K562 (cell line): ENCODE data around the gene SLC16A13. TPM values are rescaled to one million over a fixed set of nuclear protein-coding genes. Genes with fewer than 3 reads are reported as not detected.

Source experiments
- ARID2 ChIP-seq: fragments of 450-650 bp; IDR thresholded peaks from 2 replicates; pipeline ENCODE4 v1.6.1; 2017; ENCODE audit warnings: antibody characterized with exemption, mild to moderate bottlenecking
- CREM ChIP-seq: IDR thresholded peaks from 2 replicates; pipeline ENCODE4 v1.6.1; 2014; ENCODE audit warnings: antibody characterized with exemption, low read depth
- CXXC5 ChIP-seq: fragments of 250-450 bp; sonication (Bioruptor Pico); IDR thresholded peaks from 2 replicates; pipeline ENCODE4 v1.8.0; 2022; ENCODE audit warnings: inconsistent platforms, mild to moderate bottlenecking, moderate library complexity
- GATAD2A ChIP-seq: fragments of 450-650 bp; IDR thresholded peaks from 2 replicates; pipeline ENCODE4 v1.6.1; 2017
- HMGN3 ChIP-seq: IDR thresholded peaks from 2 replicates; pipeline ENCODE4 v1.6.1; 2011; ENCODE audit warnings: borderline replicate concordance, low read depth, mild to moderate bottlenecking, mixed read lengths, low read length; ENCODE audit not compliant: insufficient read length; ENCODE audit errors: extremely low read depth
- NFYB ChIP-seq: IDR thresholded peaks from 2 replicates; pipeline ENCODE4 v1.6.1; 2011; ENCODE audit warnings: mild to moderate bottlenecking, moderate library complexity; ENCODE audit not compliant: insufficient read length; ENCODE audit errors: extremely low read depth
- RBM39 ChIP-seq: fragments of 200-400 bp; formaldehyde crosslinking; optimal IDR thresholded peaks from 2 replicates; pipeline ENCODE3; 2018; ENCODE audit warnings: low read depth, low read length
- TCF3 ChIP-seq: sonication (generic); formaldehyde crosslinking; IDR thresholded peaks from 2 replicates; pipeline ENCODE4 v1.4.0; 2020; ENCODE audit warnings: mild to moderate bottlenecking, missing genetic modification reagents
- ZBTB7A ChIP-seq: IDR thresholded peaks from 2 replicates; pipeline ENCODE4 v1.6.1; 2011; ENCODE audit warnings: low read depth, mild to moderate bottlenecking, low read length, moderate library complexity, borderline replicate concordance; ENCODE audit not compliant: control insufficient read depth
- ZBTB8A ChIP-seq: fragments of 450-650 bp; IDR thresholded peaks from 2 replicates; pipeline ENCODE4 v1.6.1; 2018; ENCODE audit warnings: mild to moderate bottlenecking, moderate library complexity; ENCODE audit not compliant: partially characterized antibody
- ZKSCAN1 ChIP-seq: fragments of 150-350 bp; IDR thresholded peaks from 2 replicates; pipeline ENCODE4 v1.6.1; 2016; ENCODE audit warnings: low read depth, low read length
- ZNF311 ChIP-seq: fragments of 250-450 bp; sonication (Bioruptor Pico); IDR thresholded peaks from 2 replicates; pipeline ENCODE4 v1.4.0; 2020; ENCODE audit warnings: mild to moderate bottlenecking, moderate library complexity
- ZNF764 ChIP-seq: fragments of 250-450 bp; sonication (Bioruptor Pico); IDR thresholded peaks from 2 replicates; pipeline ENCODE4 v1.4.0; 2020; ENCODE audit warnings: low read depth, mild to moderate bottlenecking, moderate library complexity
- polyA plus RNA-seq, 8 experiments: library from polyadenylated mRNA; depleted of rRNA in 4 of 8; stranded (reverse) in 5 of 8; unstranded in 3 of 8; fragments of >200 nt; fragmentation: Nextera tagmentation in 2 of 8; fragmentation: Illumina TruSeq in 1 of 8; extraction: Ambion mirVana in 2 of 8; extraction: Trizol in 1 of 8; gene quantifications; 2 replicates each; pipeline versions ENCODE4 v1.2.1 to v1.2.3, GENCODE V29; 2011 to 2014; ENCODE audit warnings: inconsistent platforms in 1 of 8, missing spikeins in 1 of 8
- total RNA-seq, 7 experiments: library from RNA; depleted of rRNA in 6 of 7; stranded (reverse); fragments of >200 nt in 6 of 7; fragmentation: Illumina TruSeq in 2 of 7; extraction: Trizol in 2 of 7; gene quantifications; 2 replicates each; pipeline versions ENCODE4 v1.2.1 to v1.2.3, GENCODE V29; 2011 to 2021; ENCODE audit warnings: low replicate concordance in 1 of 7
- TF ChIP-seq, protein P1 (sequence below), 2 experiments: fragments of 450-650 bp in 1 of 2; sonication (generic) in 1 of 2; formaldehyde crosslinking in 1 of 2; IDR thresholded peaks in 1 of 2; conservative IDR thresholded peaks in 1 of 2; 2 replicates each; pipeline versions ENCODE4 v1.6.1 to v1.8.1; 2016 to 2023; ENCODE audit warnings: mild to moderate bottlenecking in 2 of 2, moderate library complexity in 2 of 2, inconsistent platforms in 1 of 2, missing genetic modification reagents in 1 of 2
- TF ChIP-seq, protein P2 (sequence below), 2 experiments: fragments of 450-650 bp; formaldehyde crosslinking in 1 of 2; IDR thresholded peaks; 2 replicates each; pipeline versions ENCODE4 v1.4.0 to v1.6.1; 2014 to 2020; ENCODE audit warnings: mild to moderate bottlenecking in 2 of 2, borderline replicate concordance in 1 of 2, low read depth in 1 of 2
- TF ChIP-seq, protein P3 (sequence below): fragments of 450-650 bp; IDR thresholded peaks from 2 replicates; pipeline ENCODE4 v1.6.1; 2016; ENCODE audit warnings: missing biosample characterization, missing genetic modification characterization

Gene SLC16A13
- total and polyA plus RNA-seq, 9 of the 15 experiments (the other 6 are each of a cell fraction or from before 2014, with no cell fraction given), result 0.04 to 5.6 (median 0.87) TPM

DNA sequence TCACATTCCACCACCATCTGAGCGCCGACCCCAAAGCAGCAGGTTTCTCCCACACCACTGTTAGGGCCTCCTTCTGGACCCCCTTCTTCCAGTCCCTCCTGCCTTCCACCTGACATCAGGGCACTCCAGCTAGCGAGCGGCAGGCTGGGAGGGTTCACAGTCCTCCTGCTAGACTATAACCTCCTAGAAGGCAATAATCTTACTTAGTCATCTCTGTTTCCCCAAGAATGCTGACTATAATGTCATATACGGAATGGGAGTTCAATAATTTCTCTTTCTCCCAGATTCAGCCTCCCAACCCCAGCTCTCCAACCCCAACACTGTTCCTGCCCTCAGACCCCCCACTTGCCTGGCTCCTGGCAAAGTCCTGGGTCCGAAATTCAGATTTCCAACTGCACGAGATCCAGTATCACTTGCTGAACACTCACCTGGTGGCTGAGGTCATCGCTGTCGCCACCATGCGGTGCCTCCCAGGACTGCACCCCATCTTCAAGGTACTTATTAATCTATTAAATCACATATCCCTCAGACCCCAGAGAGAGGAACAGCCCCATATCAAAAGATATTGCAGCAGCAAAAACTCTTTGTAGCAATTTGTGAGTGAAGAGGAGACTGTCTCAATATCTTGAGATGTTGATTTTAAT lies 34.4 kb upstream of the SLC16A13 start (continued):
- no peak for TF ChIP-seq NFYB
- TF ChIP-seq ZNF311, result no peak
- TF ChIP-seq ZKSCAN1, result peak; percentile 13; the same call in 1 of the 2 replicates
- TF ChIP-seq CXXC5, result peak; percentile 48; the same call in 1 of the 2 replicates
- TF ChIP-seq CREM, result 0 out of 2 replicates have a peak, but pooled peaks have one; percentile 13
- TF ChIP-seq, protein P1, sequence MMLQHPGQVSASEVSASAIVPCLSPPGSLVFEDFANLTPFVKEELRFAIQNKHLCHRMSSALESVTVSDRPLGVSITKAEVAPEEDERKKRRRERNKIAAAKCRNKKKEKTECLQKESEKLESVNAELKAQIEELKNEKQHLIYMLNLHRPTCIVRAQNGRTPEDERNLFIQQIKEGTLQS (IDR thresholded peaks at IDR 0.05), result 0 out of 2 replicates have a peak, but pooled peaks have one; percentile 23
- TF ChIP-seq, protein P1 (CRISPR knock-in tag; conservative IDR thresholded peaks at IDR 0.05), result no peak
- TF ChIP-seq ZBTB7A, result no peak
- TF ChIP-seq TCF3 (CRISPR knock-in tag), result 0 out of 2 replicates have a peak, but pooled peaks have one; percentile 7
- no peak for TF ChIP-seq RBM39
- TF ChIP-seq GATAD2A, result no peak
- TF ChIP-seq, protein P2, sequence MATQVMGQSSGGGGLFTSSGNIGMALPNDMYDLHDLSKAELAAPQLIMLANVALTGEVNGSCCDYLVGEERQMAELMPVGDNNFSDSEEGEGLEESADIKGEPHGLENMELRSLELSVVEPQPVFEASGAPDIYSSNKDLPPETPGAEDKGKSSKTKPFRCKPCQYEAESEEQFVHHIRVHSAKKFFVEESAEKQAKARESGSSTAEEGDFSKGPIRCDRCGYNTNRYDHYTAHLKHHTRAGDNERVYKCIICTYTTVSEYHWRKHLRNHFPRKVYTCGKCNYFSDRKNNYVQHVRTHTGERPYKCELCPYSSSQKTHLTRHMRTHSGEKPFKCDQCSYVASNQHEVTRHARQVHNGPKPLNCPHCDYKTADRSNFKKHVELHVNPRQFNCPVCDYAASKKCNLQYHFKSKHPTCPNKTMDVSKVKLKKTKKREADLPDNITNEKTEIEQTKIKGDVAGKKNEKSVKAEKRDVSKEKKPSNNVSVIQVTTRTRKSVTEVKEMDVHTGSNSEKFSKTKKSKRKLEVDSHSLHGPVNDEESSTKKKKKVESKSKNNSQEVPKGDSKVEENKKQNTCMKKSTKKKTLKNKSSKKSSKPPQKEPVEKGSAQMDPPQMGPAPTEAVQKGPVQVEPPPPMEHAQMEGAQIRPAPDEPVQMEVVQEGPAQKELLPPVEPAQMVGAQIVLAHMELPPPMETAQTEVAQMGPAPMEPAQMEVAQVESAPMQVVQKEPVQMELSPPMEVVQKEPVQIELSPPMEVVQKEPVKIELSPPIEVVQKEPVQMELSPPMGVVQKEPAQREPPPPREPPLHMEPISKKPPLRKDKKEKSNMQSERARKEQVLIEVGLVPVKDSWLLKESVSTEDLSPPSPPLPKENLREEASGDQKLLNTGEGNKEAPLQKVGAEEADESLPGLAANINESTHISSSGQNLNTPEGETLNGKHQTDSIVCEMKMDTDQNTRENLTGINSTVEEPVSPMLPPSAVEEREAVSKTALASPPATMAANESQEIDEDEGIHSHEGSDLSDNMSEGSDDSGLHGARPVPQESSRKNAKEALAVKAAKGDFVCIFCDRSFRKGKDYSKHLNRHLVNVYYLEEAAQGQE (IDR thresholded peaks at IDR 0.05; ENCODE audit: borderline replicate concordance), result peak; percentile 78
- TF ChIP-seq, protein P2 (CRISPR knock-in tag; IDR thresholded peaks at IDR 0.05; ENCODE audit: low read depth), result no peak
- TF ChIP-seq, protein P3, sequence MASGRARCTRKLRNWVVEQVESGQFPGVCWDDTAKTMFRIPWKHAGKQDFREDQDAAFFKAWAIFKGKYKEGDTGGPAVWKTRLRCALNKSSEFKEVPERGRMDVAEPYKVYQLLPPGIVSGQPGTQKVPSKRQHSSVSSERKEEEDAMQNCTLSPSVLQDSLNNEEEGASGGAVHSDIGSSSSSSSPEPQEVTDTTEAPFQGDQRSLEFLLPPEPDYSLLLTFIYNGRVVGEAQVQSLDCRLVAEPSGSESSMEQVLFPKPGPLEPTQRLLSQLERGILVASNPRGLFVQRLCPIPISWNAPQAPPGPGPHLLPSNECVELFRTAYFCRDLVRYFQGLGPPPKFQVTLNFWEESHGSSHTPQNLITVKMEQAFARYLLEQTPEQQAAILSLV, result no peak
- no peak for TF ChIP-seq ZBTB8A
- no peak for TF ChIP-seq HMGN3
- peak; percentile 62; the same call in 1 of the 2 replicates for TF ChIP-seq ZNF764
- TF ChIP-seq ARID2, result 0 out of 2 replicates have a peak, but pooled peaks have one; percentile 37
